ENCODE results near the gene ABCA3. TPM values are rescaled to one million over a fixed set of nuclear protein-coding genes. Genes with fewer than 3 reads are reported as not detected.

The ABCA3 gene
- total and polyA plus RNA-seq, 11 donors: 6.7 to 16.5 (median 9.6) TPM

GRCh38 chr16:2231016-2231931 lies 109.3 kb downstream of the ABCA3 start:
- intact Hi-C loops (cut with DNase I): no loop called here
- WGBS, 4 donors: 87 to 90% (median 89%) methylated on average over 26 to 29 of the region's 29 CpGs
- Histone ChIP-seq H3K27ac (no peak overlapping the region), H3K36me3 (peaks cover 7 to 90% (median 78%) of the 10 kb centered on the region in 9 donors), H3K9me3 (no peaks in the 10 kb centered on the region), H3K4me3 (no peak overlapping the region), H3K4me1 (peaks cover 0 to 14% (median 4%) of the 10 kb centered on the region in 12 donors), H3K27me3 (peaks cover 0 to 6% (median 0%) of the 10 kb centered on the region in 9 donors)
- TF ChIP-seq CTCF (IDR thresholded peaks at IDR 0.05) (no peak), POLR2A (IDR thresholded peaks at IDR 0.05) (no peak)
- peak in 1 of 5 donors; percentile 24 for DNase-seq
- no peak for ATAC-seq

GRCh38 chr16:2230376-2230775 lies 110.2 kb downstream of the ABCA3 start:
- Histone ChIP-seq H3K4me1 (peaks cover 0 to 16% (median 3%) of the 10 kb centered on the region in 12 donors), H3K27me3 (no peaks in the 10 kb centered on the region), H3K9me3 (no peaks in the 10 kb centered on the region), H3K4me3 (no peak overlapping the region), H3K27ac (no peak overlapping the region), H3K36me3 (peaks cover 7 to 87% (median 72%) of the 10 kb centered on the region in 9 donors)
- 86 to 93% (median 91%) methylated on average over 5 to 13 of the region's 13 CpGs for WGBS, 4 donors
- intact Hi-C loops (cut with DNase I): no loop called here
- DNase-seq (no peak), ATAC-seq (no peak)
- TF ChIP-seq POLR2A (IDR thresholded peaks at IDR 0.05) (no peak), CTCF (IDR thresholded peaks at IDR 0.05) (no peak)

- WGBS, 4 donors: 85 to 93% (median 93%) methylated on average over 15 to 23 of the region's 23 CpGs
- no peak for ATAC-seq
- no peak for TF ChIP-seq POLR2A (IDR thresholded peaks at IDR 0.05)
- TF ChIP-seq CTCF (IDR thresholded peaks at IDR 0.05): no peak
- H3K27ac ChIP-seq: no peak overlapping the region
- no peak overlapping the region for H3K4me3 ChIP-seq
- peaks cover 0 to 20% (median 8%) of the 10 kb centered on the region in 12 donors for H3K4me1 ChIP-seq
- no peaks in the 10 kb centered on the region for H3K27me3 ChIP-seq
- no peaks in the 10 kb centered on the region for H3K9me3 ChIP-seq
- no peak for DNase-seq
- intact Hi-C loops (cut with DNase I): no loop called here
- H3K36me3 ChIP-seq: peaks cover 7 to 80% (median 66%) of the 10 kb centered on the region in 9 donors
Observed at GRCh38 chr16:2229632-2230250, 110.8 kb downstream of the ABCA3 start.

GRCh38 chr16:2229091-2229490 lies 111.4 kb downstream of the ABCA3 start:
- intact Hi-C loops (cut with DNase I): no loop called here
- no peaks in the 10 kb centered on the region for H3K27me3 ChIP-seq

More at GRCh38 chr16:2229091-2229490, 111.4 kb downstream of the ABCA3 start:
- Histone ChIP-seq H3K4me1 (peaks cover 0 to 27% (median 13%) of the 10 kb centered on the region in 12 donors), H3K9me3 (no peaks in the 10 kb centered on the region), H3K27ac (no peak overlapping the region), H3K36me3 (peaks cover 7 to 74% (median 59%) of the 10 kb centered on the region in 9 donors), H3K4me3 (no peak overlapping the region)
- no peak for ATAC-seq
- TF ChIP-seq POLR2A (IDR thresholded peaks at IDR 0.05) (no peak), CTCF (IDR thresholded peaks at IDR 0.05) (no peak)
- 81 to 92% (median 88%) methylated on average over 12 of the region's 12 CpGs for WGBS, 4 donors
- DNase-seq: no peak
